HG03439 (cell line): ENCODE results near the gene MAGEA9.
A peak's percentile ranks its signal among the peaks of the same experiment; 100 is the strongest.
"Not testable (repeated sequence)": the region's sequence is repeated elsewhere in the genome, so short reads cannot be mapped to it uniquely, and the experiment has no call there.

Experiments used
- ATAC-seq: cut with Tn5 transposase; IDR thresholded peaks from one replicate; pipeline ENCODE4 v1.9.1; 2021; ENCODE audit warnings: mild to moderate bottlenecking, moderate library complexity; ENCODE audit not compliant: unreplicated experiment

Gene MAGEA9, protein sequence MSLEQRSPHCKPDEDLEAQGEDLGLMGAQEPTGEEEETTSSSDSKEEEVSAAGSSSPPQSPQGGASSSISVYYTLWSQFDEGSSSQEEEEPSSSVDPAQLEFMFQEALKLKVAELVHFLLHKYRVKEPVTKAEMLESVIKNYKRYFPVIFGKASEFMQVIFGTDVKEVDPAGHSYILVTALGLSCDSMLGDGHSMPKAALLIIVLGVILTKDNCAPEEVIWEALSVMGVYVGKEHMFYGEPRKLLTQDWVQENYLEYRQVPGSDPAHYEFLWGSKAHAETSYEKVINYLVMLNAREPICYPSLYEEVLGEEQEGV

DNA sequence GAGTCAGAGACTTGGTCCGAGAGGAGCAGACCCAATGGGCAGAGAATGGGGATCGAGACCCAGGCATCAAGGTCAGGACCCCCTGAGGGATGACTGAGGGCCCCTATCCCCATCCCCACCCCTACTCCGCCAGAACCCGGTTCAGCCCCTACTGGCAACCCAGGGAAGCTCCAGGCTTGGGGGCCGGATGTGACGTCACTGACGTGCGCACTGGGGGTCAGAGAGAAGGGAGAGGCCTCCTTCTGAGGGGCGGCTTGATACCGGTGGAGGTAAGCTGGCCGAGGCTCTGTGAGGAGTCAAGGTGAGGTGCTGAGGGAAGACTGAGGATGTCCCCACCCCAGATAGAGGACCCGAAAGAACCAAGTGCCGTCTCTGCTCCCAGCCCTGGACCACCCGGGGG, at the start of gene MAGEA9:
Gene MAGEA9 (plus strand): TSS at position 204 of the 400 bp plus-strand sequence. CDS start 4,281 bp downstream, outside the sequence.
- not testable (repeated sequence) for ATAC-seq

DNA sequence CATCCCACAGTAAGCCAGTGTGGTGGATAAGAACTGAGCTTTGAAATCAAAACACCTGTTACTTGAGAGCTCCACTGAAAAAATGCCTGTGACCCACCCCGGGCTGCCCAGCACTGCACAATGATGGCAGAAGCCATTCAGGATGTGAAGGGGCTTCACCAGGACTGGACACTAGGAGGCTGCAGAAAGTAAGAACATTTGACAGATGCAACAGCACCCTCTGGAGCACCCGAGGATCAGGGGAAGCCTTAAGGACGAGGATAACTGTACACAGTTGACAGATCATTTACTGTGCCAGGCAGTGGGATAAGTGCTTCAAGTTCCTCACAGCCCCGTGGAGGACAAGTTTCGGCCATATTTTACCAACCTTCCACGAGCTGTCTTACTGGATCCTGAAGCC, 39.5 kb upstream of the MAGEA9 start:
- ATAC-seq = not testable (repeated sequence)

DNA sequence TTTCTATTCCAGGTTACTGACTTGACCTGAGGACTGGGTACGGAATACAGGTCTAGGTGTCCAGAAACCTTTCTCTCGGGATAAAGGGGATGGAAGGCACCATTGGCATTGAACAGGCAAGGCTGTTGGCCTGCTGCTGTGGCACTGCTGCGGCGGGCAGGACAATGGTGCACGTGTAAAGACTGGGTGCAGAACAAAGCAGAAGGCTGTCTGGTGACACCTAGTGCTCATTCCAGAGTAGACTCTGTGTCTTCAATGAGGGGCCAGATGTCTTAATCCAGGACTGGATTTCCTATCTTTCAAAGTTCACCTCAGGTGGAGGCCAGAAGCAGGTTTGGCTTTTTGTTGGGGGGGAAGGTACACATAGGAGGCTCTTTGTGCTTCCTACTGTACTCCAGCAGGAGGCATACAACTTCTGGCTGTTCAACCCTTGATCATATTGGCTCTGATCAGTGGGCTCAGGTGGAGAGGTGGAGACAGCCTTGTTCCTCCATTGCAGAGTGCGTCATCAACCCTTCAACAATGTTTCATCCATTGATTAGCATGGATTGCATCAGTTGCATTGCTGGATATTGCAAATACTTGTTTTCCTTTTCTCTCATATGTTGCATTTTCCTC, 35.2 kb upstream of the MAGEA9 start:
- ATAC-seq = not testable (repeated sequence)

DNA sequence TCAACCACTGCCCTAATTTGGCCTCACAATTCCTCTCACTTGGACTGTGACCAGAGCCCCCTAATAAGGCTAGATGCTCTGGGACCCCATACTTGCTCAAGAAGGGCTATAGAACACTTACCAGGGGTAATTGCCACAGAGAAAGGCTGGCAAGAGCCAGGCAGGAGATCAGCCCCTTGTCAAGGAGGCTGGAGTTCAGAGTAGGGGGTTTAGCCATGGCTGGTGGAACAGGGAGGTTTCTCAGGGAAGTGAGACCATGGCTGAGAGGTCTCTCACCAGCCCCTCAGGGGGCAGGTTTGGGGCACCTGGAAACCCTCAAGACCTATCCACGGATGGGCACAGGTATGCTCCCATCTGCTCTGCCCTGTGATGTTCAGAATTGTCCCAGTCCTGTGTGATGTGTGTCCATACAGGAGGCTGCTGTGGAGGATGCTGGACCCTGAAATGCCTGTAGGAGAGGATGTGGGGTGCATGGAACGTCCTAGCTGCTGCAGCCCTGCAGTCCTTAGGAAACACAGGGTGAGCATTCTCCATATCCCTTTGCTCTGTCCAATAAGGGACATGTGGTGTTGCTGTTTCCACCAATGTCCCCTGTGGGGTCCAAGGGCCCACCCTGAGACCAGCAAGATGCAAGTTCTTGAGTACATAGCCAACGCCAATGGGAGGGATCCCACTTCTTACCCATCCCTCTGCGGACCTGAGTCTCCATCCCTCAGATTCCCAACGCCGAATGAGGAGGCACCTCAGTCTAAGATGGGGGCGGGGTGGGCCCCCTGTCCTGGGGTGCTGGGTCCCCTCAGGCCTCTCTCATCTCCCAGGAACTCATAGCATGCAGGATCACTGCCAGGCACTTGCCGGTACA, 24.3 kb upstream of the MAGEA9 start:
- ATAC-seq = no peak

DNA sequence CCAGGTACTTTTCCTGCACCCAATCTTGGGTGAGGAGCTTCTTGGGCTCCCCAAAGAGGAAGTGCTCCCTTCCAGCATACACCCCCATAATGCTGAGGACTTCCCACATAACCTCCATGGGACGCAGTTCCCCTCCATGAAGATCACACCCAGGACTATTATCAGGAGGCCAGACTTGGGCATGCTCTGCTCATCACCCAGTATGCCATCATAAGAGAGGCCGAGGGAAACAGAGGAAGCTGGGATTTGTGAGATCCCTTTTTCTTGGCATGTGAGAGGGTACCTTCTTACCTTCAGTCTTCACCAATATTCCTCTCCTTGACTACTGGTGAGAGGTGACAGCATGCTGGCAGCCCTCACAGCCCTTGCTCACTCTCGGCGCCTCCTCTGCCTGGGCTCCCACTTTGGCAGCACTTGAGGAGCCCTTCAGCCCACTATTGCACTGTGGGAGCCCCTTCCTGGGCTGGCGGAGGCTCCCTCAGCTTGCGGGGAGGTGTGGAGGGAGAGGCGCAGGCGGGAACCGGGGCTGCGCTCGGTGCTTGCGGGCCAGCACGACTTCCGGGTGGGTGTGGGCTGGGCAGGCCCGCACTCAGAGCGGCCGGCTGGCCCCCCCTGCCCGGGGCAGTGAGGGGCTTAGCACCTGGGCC, 23.5 kb upstream of the MAGEA9 start:
- ATAC-seq = no peak

DNA sequence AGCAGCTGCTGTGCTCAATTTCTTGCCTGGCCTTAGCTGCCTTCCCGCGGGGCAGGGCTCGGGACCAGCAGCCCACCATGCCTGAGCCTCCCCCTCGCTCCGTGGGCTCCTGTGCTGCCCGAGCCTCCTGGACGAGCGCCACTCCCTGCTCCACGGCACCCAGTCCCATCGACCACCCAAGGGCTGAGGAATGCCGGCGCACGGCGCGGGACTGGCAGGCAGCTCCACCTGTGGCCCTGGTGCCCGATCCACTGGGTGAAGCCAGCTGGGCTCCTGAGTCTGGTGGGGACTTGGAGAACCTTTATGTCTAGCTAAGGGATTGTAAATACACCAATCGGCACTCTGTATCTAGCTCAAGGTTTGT, 23.0 kb upstream of the MAGEA9 start:
- ATAC-seq = not testable (repeated sequence)

DNA sequence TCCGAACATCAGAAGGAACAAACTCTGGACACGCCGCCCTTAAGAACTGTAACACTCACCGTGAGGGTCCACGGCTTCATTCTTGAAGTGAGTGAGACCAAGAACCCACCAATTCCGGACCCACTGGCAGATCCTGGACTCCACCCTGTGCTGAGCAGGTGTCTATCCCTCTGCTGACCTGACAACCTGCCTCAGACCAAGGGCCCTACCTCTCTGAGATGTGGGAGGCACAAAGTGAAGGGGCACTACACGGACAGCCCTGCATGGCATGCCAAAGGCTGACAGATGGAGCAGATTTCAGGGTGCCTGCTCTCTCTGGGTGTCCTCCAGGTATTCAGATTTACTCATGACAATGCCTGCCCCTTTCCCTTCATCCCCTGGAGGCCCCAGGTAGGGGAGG, 21.9 kb upstream of the MAGEA9 start:
- ATAC-seq = no peak

DNA sequence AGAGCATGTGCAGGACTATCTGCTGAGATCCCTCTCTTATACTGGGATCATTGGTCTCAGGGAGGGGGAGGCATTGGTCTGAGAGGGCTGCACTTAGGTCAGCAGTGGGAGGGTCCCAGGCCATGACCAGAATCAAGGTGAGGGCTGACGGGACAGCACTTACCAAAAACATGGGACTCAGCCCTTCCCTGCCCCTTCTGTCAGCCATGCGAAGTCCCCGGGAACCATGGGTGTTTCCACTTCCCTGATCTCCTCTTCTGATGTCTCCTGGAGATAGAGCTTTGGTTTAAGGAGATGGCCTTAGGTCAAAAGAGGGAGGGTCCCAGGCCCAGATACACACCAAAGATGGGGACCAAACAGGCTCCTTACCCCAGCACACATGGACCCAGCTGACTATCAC, 20.8 kb upstream of the MAGEA9 start:
- no peak for ATAC-seq

DNA sequence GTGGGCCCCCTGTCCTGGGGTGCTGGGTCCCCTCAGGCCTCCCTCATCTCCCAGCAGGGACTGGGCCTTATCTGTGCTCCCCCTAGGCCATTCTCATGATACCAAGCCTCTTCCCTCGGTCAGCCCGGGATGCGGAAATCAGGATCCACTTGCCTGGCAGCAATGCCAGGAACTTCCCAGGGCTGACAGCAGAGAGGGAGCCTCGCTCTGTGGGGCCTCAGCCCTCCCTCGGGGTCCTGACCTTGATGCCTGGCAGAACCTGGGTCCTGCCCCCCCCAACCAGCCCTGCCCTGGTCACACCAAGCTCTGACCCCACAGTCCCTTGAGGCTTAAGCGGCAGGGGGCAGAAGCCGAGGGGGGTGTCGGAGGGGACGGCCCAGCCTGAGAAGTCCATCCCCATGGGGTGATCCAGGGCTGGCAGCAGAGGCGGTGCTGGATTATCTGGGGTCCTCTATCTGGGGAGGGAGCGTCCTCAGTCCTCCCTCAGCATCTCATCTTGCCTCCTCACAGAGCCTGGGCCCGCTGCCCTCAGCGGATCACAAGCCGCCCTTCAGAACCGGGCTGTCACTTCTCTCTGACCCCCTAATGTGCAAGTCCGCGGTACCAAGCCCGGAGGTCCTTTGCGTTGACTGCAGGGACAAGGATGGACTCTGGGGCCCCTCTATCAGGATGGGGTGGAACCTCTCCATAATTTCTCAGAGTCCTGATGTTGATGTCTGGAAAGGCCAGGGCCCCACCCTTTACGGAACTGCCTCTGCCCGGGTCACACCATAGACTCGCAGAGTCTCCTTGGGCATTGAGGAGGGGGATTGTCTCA, 19.7 kb upstream of the MAGEA9 start:
- ATAC-seq = not testable (repeated sequence)

DNA sequence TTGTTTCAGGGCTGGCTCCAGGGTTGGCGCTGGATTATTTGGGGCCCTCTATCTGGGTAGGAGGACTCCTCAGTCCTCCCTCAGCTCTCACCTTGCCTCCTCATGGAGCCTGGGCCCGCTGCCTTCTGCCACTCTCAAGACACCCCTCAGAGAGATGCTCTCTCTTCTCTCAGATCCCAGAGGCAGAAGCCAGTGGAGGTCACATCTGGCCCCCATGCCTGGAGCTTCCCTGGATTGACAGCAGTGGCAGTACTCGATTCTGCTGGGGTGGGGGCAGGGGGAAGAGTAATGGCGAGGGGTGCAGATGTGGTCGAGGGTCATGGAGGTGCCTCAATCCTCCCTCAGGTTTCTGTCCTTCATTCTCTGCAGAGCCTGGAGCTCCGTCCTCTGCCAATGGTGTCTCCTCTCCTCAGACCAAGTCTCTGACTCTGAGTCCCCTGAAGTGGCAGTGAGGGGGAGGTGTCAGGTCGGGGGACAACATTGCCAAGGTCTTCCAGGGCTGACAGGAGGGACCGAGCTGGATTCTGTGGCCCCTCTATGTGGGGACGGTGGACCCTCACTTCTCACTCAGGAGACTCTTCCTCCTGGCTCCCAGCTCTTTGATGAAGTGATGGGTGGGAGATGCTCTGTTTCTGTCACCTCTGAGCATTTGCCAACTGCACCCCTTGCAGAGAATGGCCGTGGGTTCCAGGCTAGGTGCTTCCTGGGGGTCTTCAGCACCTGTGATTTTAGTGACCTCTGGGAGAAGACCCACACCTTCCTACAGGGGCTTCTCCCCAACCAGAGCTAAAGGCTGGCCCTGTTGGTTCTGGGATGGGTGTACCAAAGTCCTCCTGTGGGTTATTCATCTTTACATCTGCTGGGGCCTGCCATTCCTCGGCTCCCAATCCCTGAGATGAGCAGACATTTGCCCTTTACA, 18.8 kb upstream of the MAGEA9 start:
- ATAC-seq = no peak

DNA sequence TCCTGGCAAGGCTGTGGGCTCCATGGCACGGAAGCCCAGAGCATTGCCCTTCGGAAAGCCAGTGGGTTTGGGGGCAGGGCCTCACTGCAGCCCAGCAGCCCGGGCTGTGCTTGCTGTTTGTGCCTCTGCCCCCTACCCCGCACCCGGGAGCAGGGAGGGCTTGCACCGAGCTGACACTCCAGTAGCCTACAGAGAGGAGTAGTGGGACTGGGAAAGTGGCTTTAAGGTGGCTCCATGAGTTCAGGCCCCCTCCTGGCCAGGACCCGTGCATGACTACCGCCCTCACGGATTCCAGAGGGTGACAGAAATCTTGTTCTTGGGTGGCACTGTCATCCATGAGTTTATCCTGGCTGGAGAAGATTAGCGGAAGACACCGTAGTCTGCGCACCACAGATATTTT, 11.4 kb upstream of the MAGEA9 start:
- ATAC-seq = not testable (repeated sequence)

DNA sequence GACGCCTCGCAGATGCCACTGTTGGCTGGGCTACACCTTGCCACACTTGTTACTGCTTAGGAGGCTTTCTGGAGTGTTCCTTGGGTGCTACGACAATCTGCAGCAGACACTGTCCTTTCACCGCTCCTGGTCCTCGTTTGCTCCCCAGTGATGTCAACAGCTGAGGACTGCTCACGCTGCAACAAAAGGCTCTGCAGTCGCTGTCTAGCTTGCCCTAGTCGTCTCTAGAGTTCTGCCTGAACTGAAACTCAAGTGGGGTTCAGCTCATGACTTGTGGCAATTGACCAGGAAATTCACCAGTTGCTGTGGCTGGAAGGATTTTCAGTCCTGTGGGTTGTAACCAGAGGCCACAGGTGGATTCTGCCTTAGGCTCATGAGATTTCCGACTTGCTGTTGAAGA, 8.7 kb upstream of the MAGEA9 start:
- ATAC-seq = not testable (repeated sequence)

DNA sequence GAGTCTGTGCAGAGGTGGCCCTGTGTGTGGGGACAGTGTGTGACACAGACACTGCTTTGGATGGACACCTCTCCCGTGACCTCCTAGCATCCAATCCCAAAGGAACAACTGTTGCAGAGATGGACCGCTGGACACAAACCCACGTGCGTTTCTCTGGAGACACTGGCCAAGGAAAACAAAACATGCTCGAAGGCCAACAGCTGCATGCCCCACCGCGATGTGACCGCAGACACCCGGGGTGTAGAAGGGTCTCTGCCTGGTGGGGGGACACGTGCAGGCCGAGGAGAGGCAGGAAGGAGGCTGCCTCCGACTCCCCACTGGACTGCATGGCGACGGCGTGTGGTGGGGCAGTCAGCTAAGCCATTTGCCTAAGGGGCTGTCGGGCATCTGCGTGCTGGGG, 8.0 kb upstream of the MAGEA9 start, which contains the start of gene HSFX1:
Gene HSFX1 (plus strand): TSS at position 301 of the 400 bp plus-strand sequence. CDS start 614 bp downstream, outside the sequence.
- ATAC-seq = not testable (repeated sequence)

DNA sequence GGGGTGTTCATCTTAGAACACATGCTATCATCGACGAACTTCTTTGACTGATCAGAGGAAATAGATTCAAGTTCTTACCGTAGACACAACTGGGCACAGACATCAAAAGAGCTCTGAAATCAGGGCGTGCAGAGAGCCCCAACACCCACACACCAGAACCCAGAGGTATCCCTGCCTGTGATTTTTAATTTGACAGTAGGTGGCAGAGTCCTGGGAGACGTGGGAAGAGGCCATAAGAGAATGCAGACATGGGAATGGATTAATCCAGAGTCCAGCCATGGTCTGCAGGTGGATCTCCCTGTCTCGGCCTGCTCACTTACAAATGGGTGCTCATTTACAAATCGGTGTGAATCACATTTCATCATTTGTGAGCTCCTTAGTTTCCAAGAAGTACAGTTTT, 3.7 kb upstream of the MAGEA9 start:
- not testable (repeated sequence) for ATAC-seq

DNA sequence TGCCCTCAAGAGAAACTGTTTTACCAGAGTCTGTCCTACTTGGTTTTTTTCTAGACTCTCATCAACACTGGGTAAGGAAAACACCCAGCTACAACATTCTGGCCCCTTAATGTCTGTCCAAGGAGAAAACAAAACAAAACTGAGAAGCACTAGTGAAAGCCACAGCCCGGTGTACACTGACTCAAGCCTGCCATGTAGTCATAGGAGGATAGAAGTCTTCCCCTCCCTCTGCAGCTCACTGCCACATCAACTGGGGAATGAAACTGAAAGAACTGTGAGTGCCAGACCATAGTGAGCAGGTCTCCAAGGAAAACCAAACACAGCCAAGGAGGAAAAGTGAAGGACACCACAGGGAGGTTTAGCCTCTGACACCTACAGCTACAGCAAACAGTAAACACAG, 13.8 kb downstream of the MAGEA9 start:
- peak; percentile 100 for ATAC-seq

DNA sequence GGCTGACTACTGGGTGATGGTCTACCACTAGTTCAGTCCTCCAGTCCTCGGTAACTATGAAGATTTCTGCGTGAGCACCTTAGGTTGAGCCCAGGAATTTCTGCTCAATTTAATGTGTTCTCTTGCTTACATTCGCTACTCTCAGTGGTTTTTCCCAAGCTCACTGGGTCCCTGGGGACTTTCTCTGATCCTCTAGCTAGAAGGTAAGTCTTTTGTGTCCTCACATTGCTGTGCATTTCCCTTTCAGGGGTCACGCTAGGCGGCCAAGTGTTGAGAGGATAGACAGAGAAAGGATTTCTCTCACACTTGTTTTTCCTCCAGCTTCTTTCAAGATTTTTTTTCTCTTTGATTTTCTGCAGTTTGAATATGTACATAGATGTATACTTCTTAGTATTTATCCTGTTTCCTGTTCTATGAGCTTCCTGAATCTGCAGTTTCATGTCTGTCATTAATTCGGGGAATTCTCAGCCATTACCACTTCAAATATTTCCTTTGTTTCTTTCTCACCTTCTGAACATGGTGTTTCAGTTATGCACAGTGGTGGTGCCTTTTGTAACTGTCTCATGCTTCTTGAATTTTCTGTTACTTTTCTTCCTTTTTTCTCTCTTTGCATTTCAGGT, 17.5 kb downstream of the MAGEA9 start:
- no peak for ATAC-seq

DNA sequence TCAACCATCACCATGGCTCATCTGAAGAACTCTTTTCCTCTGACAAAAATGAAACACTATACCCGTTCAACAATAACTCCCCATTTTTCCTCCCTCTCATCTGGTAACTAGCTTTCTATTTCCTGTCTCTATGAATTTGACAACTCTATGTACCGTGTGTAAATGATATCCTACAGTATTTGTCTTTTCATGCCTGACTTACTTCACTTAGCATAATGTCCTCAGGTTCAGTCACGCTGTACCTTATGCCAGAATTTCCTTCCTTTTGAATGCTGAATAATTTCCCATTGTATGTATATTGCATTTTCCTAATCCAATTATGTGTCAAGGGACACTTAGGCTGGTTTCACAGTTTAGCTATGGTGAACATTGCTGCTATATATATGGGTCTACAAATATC, 18.2 kb downstream of the MAGEA9 start:
- ATAC-seq = no peak

DNA sequence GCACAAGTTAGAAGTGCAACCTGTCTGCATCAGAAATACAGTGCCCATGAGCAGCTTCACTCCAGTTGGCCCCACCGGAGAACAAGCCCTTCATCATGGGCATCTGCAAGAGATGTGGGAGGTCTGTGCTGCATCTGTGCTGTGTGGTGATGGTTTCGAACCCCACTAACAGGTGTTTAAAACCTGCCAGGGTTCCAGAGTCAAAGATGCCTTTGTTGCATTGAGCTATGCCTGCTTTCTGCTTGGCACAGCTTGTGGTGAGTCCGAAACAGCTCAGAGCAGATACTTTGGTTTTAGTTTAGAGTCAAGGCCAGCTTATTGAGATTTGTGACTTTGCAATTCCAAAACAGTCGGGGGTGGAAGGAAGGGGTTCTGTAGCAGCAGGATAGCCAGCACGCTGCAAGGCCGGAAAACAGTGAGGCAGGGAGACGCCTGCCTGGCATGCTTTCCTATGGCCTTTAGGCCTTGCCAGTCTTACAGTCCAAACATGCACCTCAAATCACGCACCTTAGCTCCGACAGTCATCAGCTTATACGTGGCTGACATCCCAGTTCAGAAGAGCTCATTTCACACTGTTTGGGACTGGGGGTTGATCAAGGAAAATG, 21.8 kb downstream of the MAGEA9 start:
- no peak for ATAC-seq
